GM18907 (cell line): Measurements from ENCODE around the gene ASMTL.
"Not testable (repeated sequence)": the region's sequence is repeated elsewhere in the genome, so short reads cannot be mapped to it uniquely, and the experiment has no call there.

ENCODE experiments used
- ATAC-seq: cut with Tn5 transposase; IDR thresholded peaks from one replicate; pipeline ENCODE4 v1.9.1; 2021; ENCODE audit warnings: mild to moderate bottlenecking, moderate library complexity; ENCODE audit not compliant: unreplicated experiment

The ASMTL gene

DNA sequence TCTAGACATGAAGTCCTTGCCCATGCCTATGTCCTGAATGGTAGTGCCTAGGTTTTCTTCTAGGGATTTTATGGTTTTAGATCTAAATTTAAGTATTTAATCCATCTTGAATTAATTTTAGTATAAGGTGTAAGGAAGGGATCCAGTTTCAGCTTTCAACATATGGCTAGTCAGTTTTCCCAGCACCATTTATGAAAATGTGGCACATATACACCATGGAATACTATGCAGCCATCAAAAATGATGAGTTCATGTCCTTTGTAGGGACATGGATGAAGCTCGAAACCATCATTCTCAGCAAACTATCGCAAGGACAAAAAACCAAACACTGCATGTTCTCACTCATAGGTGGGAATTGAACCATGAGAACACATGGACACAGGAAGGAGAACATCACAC is 29.8 kb upstream of the ASMTL start:
- ATAC-seq: not testable (repeated sequence)

DNA sequence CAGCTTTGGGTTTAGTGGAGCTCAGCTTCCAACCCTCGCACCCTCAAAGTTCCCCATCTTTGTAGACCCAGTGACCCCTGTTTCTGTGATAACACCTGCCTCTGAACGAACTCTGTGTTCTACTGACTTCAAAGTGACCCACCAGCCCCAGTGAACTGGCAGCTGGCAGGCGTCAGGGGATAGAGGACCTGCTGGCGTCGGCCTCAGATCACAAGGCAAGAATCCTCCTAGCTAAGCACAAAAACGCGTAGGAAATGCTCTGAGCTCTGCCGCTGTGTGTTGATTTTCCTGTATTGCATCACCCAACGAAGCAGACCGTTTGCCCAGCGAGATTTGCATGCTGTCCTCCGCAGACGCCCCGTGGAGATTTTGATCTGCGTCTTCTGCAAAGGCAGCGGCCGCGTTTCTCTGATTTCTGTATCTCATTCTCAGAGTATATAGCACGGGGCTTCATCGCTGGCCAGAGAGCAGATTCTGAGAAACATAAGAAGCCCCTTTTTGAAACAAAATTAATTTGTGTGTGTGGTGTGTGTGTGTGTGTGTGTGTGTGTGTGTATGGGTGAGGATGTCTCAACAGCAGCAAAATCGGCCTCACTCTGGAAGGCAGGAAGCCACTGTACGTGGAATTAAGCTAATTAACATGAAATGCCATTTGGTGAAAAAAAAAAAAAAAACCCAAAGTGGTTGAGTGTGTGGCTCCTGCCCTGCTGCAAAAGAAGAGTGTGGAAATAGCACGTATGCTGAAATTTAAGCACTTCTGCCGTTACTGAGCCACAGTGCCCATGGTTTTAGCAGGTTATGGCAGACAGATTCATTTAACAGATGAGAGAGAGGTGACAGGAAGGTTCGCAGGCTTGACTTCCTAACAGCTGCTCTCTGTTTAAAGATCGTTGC is 29.2 kb upstream of the ASMTL start:
- peak; percentile 57 for ATAC-seq

DNA sequence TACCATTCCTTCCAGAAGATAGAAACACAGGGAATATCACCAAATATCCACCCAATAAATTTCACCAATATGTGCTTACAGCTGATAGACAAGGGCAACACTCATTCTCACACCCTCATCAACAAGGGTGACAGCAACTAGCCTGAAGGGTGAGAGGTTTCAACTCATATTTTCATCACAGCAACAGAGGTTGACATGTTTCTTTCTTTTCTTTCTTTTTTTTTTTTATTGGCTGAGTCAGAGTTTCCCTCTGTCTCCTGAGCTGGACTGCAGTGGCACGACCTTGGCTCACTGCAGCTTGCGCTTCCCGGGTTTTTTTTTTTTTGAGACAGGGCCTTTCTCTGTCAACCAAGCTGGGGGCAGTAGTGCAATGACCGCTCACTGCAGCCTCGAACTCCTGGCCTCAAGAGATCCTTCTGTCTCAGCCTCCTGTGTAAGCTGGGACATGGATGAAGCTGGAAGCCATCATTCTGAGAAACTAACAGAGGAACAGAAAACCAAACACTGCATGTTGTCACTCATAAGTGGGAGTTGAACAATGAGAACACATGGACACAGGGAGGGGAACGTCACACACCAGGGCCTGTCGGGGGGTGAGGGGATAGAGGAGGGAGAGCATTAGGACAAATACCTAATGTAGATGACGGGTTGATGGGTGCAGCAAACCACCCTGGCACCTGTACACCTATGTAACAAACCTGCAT is 27.5 kb upstream of the ASMTL start:
- no peak for ATAC-seq

- ATAC-seq: no peak
These were observed 25.2 kb upstream of the ASMTL start for GRCh38 chrX:1477801-1478458.

DNA sequence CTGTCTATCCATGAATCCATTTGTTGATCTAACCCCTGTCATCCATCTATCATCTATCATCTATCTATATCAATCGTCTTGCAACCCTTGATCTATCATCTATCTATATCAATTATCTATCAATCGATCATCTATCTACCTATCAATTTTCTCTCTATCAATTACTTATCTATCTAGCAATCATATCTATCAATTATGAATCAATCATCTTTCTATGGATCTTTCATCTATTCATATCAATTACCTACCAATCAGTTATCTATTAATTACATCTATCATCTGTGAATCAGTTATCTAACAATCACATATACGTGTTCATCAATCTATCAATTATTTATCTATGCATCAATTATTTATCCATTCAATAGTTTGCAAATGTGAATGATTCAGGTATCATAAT is 24.5 kb upstream of the ASMTL start:
- no peak for ATAC-seq

- no peak for ATAC-seq
These were observed 24.0 kb upstream of the ASMTL start for GRCh38 chrX:1476682-1477081.

DNA sequence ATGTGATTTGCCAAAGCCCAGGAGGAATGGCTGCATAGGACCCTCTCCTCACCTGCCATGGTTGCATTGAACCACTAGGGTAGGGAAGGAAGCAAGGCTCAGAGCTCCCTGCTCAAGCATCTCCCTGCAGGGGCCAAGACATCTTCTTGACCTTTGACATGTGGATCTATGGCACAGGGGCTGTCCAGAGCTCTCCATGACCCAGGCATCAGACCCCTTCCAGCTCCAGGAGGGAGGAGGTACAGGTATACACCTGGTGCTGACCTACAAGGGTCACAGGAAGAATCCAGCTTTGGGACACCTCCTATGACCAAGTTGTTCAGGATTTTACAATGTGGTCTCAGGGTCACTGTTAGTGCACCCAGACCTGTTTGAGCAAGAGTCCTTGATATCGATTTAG is 23.2 kb upstream of the ASMTL start:
- ATAC-seq: no peak

DNA sequence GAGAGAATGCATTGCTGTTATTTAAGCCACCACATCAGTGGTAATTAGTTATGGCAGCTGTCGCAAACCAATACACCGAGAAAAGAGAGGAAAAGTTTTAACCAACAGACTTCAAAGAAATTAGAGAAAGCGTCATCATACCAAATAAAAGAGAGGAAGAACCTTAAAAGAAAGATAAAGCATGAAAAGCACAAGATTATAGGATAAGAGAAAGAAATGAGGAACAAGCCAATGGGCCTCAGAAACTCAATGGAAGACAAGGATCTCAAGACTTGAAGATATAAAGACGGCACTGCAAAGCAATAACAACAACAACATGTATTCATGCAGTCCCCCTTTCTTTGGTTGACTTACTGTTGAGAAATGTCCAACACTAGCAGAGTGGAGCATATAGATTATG is 22.8 kb upstream of the ASMTL start:
- no peak for ATAC-seq

- not testable (repeated sequence) for ATAC-seq
These were observed 21.9 kb upstream of the ASMTL start for GRCh38 chrX:1474593-1474992.

DNA sequence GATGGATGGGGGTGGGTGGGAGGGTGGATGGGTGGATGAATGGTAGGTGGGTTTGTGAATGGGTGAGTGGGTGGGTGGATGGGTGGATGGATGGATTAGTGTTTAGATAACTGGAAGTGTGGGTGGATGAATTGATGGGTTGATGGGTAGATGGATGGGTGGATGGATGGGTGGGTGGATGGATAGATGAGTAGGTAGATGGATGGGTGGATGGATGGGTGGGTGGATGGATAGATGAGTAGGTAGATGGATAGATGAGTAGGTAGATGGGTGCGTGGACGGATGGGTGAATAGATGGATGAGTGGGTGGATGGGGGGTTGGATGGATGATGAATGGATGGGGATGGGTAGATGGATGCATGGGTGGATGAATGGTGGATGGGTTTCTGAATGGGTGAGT is 20.3 kb upstream of the ASMTL start:
- no peak for ATAC-seq

- peak; percentile 77 for ATAC-seq
These were observed 15.6 kb upstream of the ASMTL start for GRCh38 chrX:1468250-1468772.

GRCh38 chrX:1466971-1467561 is 14.4 kb upstream of the ASMTL start:
- ATAC-seq: peak; percentile 46

GRCh38 chrX:1466232-1466661 is 13.5 kb upstream of the ASMTL start:
- ATAC-seq: no peak

DNA sequence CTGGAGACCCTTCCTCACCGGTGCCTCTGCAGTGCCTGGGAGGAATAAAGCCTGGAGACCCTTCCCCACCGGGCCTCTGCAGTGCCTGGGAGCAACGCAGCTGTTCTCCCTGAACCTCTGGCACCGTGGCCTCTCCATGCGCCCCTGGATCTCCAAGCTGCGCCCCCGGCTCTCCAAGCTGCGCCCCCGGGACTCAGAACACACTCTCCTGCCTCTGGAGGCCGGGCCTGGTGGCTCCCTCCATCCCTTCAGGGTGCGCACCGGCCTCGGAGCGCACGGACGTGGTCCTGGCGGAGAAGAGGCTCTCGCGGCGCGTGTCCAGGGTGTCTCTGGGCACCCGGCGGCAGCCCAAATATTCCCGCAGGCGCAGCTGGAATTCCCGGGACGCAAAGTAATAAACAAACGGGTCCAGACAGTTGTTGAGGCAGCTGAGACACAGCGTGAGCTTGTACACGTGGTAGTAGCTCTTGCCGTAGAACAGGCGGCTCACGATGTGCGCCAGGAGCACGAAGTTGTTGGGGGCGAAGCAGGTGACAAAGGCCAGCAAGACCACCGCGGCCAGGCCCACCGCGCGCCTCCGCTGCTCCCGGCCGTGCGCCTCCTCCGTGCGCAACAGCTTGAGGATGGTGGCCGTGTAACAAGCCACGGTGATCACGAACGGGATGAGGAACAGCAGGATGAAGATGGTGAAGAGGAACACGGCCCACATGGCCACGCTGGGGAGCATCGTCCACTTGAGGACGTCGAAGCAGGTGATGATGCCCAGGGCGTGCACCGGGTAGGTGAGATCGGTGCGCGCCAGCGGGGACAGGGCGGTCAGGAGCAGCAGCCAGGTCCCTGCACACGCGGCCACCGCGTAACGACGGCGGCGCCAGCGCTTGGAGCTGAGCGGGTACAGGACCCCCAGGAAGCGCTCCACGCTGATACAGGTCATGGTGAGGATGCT is 12.8 kb upstream of the ASMTL start:
- ATAC-seq: no peak

DNA sequence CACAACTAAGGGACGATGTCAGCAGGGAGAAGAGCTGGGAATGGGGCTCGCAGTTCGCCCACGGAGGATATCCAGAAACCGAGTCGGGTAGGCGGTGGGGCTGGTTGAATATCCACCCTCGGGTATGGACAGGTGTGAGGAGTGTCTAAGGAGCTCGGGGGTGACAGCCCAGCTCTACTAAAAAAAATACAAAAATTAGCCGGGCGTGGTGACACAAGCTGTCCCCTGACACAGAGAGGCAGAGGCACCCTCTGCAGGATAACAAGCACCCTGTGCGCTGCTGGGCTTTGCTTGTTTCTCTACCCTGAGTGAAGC is 12.2 kb upstream of the ASMTL start:
- no peak for ATAC-seq

- no peak for ATAC-seq
These were observed 11.6 kb upstream of the ASMTL start for GRCh38 chrX:1464041-1464970.

GRCh38 chrX:1463581-1463980 is 10.9 kb upstream of the ASMTL start:
- ATAC-seq: no peak

DNA sequence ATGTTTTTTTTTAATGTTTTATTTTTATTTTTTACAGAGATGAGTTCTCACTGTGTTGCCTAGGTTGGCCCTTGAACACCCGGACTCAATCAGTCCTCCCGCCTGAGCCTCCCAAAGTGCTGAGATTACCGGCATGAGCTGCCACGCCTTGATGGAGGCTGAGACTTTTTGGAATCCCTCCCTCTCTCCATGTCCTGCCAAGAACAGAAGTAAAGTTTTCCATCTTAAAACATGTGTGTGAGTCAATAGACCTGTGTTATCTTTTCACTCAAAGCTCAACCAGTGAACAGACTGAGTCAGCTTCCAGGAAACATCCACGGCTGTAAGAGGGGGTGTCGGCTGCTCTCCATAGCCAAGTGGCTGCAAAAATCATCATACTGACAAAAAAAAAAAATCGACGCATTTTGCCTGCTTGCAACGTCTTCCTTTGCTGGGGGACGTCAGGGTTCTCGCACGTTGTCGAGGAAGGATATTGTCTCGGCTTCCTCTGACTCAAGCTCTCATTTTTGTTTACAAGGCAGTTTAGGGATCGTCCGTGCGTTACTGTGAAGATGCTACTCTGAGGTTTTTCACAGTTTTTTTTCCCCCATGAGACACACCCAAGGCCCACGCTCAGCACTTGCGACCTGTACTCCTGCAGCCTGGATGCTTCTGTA is 10.0 kb upstream of the ASMTL start:
- no peak for ATAC-seq

- ATAC-seq: no peak
These were observed 9.4 kb upstream of the ASMTL start for GRCh38 chrX:1462110-1462509.
